Thymus (tissue), 11 donors: Measurements from ENCODE around the gene LRIT2. TPM values are rescaled to one million over a fixed set of nuclear protein-coding genes. Genes with fewer than 3 reads are reported as not detected.
"Not testable (repeated sequence)": the region's sequence is repeated elsewhere in the genome, so short reads cannot be mapped to it uniquely, and the experiment has no call there.

Source experiments
- DNase-seq, 9 donors: peaks; one replicate each; pipeline ENCODE4 v3.0.0-alpha.2; 2013; ENCODE audit warnings: low spot score in 9 of 9, low read depth in 6 of 9, missing footprints in 1 of 9
- H3K27ac ChIP-seq, 2 donors: one replicate each; pipeline ENCODE4 v1.5.1; 2013; ENCODE audit warnings: control low read depth in 1 of 2, low read depth in 1 of 2, low read length in 1 of 2, mild to moderate bottlenecking in 1 of 2, moderate library complexity in 1 of 2
- H3K27me3 ChIP-seq, 2 donors: one replicate each; pipeline ENCODE4 v1.5.1; 2013; ENCODE audit warnings: low read length in 1 of 2; ENCODE audit not compliant: control insufficient read depth in 2 of 2, insufficient read depth in 1 of 2
- H3K36me3 ChIP-seq, 2 donors: one replicate each; pipeline ENCODE4 v1.5.1; 2013; ENCODE audit warnings: low read length in 1 of 2, mild to moderate bottlenecking in 1 of 2, moderate library complexity in 1 of 2; ENCODE audit not compliant: control insufficient read depth in 2 of 2, insufficient read depth in 2 of 2
- H3K4me1 ChIP-seq, 2 donors: one replicate each; pipeline ENCODE4 v1.5.1; 2013; ENCODE audit warnings: low read length in 2 of 2; ENCODE audit not compliant: control insufficient read depth in 2 of 2, insufficient read depth in 2 of 2
- H3K4me3 ChIP-seq, 2 donors: one replicate each; pipeline ENCODE4 v1.5.1; 2013; ENCODE audit warnings: low read length in 2 of 2, control low read depth in 1 of 2, mild to moderate bottlenecking in 1 of 2
- H3K9me3 ChIP-seq, 2 donors: one replicate each; pipeline ENCODE4 v1.5.1; 2013; ENCODE audit warnings: low read length in 1 of 2, mild to moderate bottlenecking in 1 of 2; ENCODE audit not compliant: control insufficient read depth in 2 of 2, insufficient read depth in 1 of 2
- WGBS: extraction: QIAGEN DNeasy Blood & Tissue Kit; methylation state at CpG from one replicate; pipeline ENCODE4 v1.1.7; 2013; 5-methylcytosine and 5-hydroxymethylcytosine counted together
- polyA plus RNA-seq: library from polyadenylated mRNA; stranded (reverse); fragments of 200-250 nt; gene quantifications from one replicate; pipeline ENCODE4 v1.2.3, GENCODE V29; 2013
- total RNA-seq: library from RNA; stranded (reverse); fragments of 120-200 nt; gene quantifications from one replicate; pipeline ENCODE4 v1.2.4, GENCODE V29; 2013
- donor health status: healthy.

The LRIT2 gene
- total and polyA plus RNA-seq, 2 donors = not detected

GRCh38 chr10:84184517-84184916, 40.8 kb downstream of the LRIT2 start:
- WGBS = 83% methylated on average over 4 of the region's 4 CpGs
- no peak overlapping the region for H3K4me3 ChIP-seq
- DNase-seq = no peak
- H3K36me3 ChIP-seq = no peaks in the 10 kb centered on the region
- H3K27ac ChIP-seq = no peak overlapping the region
- H3K4me1 ChIP-seq = no peaks in the 10 kb centered on the region
- peaks cover 0 to 5% of the 10 kb centered on the region in 2 donors for H3K9me3 ChIP-seq
- peaks cover 0 to 2% of the 10 kb centered on the region in 2 donors for H3K27me3 ChIP-seq

GRCh38 chr10:84181631-84182030, 43.7 kb downstream of the LRIT2 start:
- Histone ChIP-seq H3K27me3 (peaks cover 0 to 2% of the 10 kb centered on the region in 2 donors), H3K4me3 (no peak overlapping the region), H3K27ac (no peak overlapping the region), H3K4me1 (peaks cover 5 to 20% of the 10 kb centered on the region in 2 donors), H3K9me3 (peaks cover 0 to 5% of the 10 kb centered on the region in 2 donors), H3K36me3 (no peaks in the 10 kb centered on the region)
- no peak for DNase-seq
- WGBS = 87% methylated on average over 5 of the region's 5 CpGs

- not testable (repeated sequence) for DNase-seq, H3K27ac ChIP-seq, H3K36me3 ChIP-seq, H3K27me3 ChIP-seq, H3K4me3 ChIP-seq, H3K9me3 ChIP-seq
- 96% methylated on average over 20 of the region's 22 CpGs for WGBS
- peaks cover 5 to 24% of the 10 kb centered on the region in 2 donors for H3K4me1 ChIP-seq
These were observed 45.0 kb downstream of the LRIT2 start for GRCh38 chr10:84180386-84180785.

- H3K9me3 ChIP-seq = peaks cover 0 to 5% of the 10 kb centered on the region in 2 donors
- no peak for DNase-seq
- no peaks in the 10 kb centered on the region for H3K36me3 ChIP-seq
- H3K4me1 ChIP-seq = peaks cover 5 to 24% of the 10 kb centered on the region in 2 donors
- H3K27ac ChIP-seq = peak overlapping the region; percentile 43 to 46
- H3K4me3 ChIP-seq = no peak overlapping the region
- WGBS = 83% methylated on average over 12 of the region's 12 CpGs
- no peaks in the 10 kb centered on the region for H3K27me3 ChIP-seq
These were observed 46.2 kb downstream of the LRIT2 start for GRCh38 chr10:84179059-84179710.

GRCh38 chr10:84178160-84178609, 47.2 kb downstream of the LRIT2 start:
- H3K27me3 ChIP-seq = no peaks in the 10 kb centered on the region
- peak overlapping the region; percentile 85 to 88 for H3K27ac ChIP-seq
- no peak overlapping the region for H3K4me3 ChIP-seq
- peaks cover 5 to 24% of the 10 kb centered on the region in 2 donors for H3K4me1 ChIP-seq
- H3K36me3 ChIP-seq = no peaks in the 10 kb centered on the region
- no peak for DNase-seq
- peaks cover 0 to 5% of the 10 kb centered on the region in 2 donors for H3K9me3 ChIP-seq
- 98% methylated on average over 3 of the region's 3 CpGs for WGBS

GRCh38 chr10:84177541-84178141, 47.7 kb downstream of the LRIT2 start:
- Histone ChIP-seq H3K4me3 (no peak overlapping the region), H3K27me3 (no peaks in the 10 kb centered on the region), H3K9me3 (peaks cover 0 to 5% of the 10 kb centered on the region in 2 donors), H3K4me1 (peaks cover 5 to 24% of the 10 kb centered on the region in 2 donors), H3K36me3 (peaks cover 0 to 2% of the 10 kb centered on the region in 2 donors), H3K27ac (peak overlapping the region; percentile 88 to 93)
- DNase-seq = peak in 7 of 9 donors; percentile 41 to 85 (median 66)
- WGBS = 41% methylated on average over 8 of the region's 8 CpGs

GRCh38 chr10:84176836-84177474, 48.4 kb downstream of the LRIT2 start:
- no peak for DNase-seq
- peaks cover 5 to 27% of the 10 kb centered on the region in 2 donors for H3K4me1 ChIP-seq

GRCh38 chr10:84176351-84176750, 49.0 kb downstream of the LRIT2 start:
- peak overlapping the region in 1 of 2 donors; percentile 26 for H3K27ac ChIP-seq
- WGBS = 96% methylated on average over 4 of the region's 4 CpGs
- DNase-seq = no peak

More at GRCh38 chr10:84176836-84177474, 48.4 kb downstream of the LRIT2 start:
- 94% methylated on average over 4 of the region's 4 CpGs for WGBS
- peaks cover 0 to 2% of the 10 kb centered on the region in 2 donors for H3K36me3 ChIP-seq
- no peak overlapping the region for H3K4me3 ChIP-seq
- H3K9me3 ChIP-seq = peaks cover 0 to 5% of the 10 kb centered on the region in 2 donors
- peak overlapping the region; percentile 88 to 93 for H3K27ac ChIP-seq
- H3K27me3 ChIP-seq = no peaks in the 10 kb centered on the region

GRCh38 chr10:84175436-84175835, 49.9 kb downstream of the LRIT2 start:
- peaks cover 0 to 2% of the 10 kb centered on the region in 2 donors for H3K36me3 ChIP-seq
- no peaks in the 10 kb centered on the region for H3K27me3 ChIP-seq
- no peak overlapping the region for H3K4me3 ChIP-seq
- H3K9me3 ChIP-seq = no peaks in the 10 kb centered on the region
- H3K27ac ChIP-seq = no peak overlapping the region
- no peak for DNase-seq
- WGBS = 98% methylated on average over 6 of the region's 6 CpGs
- peaks cover 5 to 27% of the 10 kb centered on the region in 2 donors for H3K4me1 ChIP-seq

More at GRCh38 chr10:84176351-84176750, 49.0 kb downstream of the LRIT2 start:
- Histone ChIP-seq H3K4me1 (peaks cover 5 to 27% of the 10 kb centered on the region in 2 donors), H3K36me3 (peaks cover 0 to 2% of the 10 kb centered on the region in 2 donors), H3K27me3 (no peaks in the 10 kb centered on the region), H3K4me3 (no peak overlapping the region), H3K9me3 (peaks cover 0 to 3% of the 10 kb centered on the region in 2 donors)
